K562 (cell line): ENCODE data around the gene ILF2. TPM values are rescaled to one million over a fixed set of nuclear protein-coding genes. Genes with fewer than 3 reads are reported as not detected.
A peak's percentile ranks its signal among the peaks of the same experiment; 100 is the strongest.

Experiments used
- DPF2 ChIP-seq: fragments of 450-650 bp; IDR thresholded peaks from 2 replicates; pipeline ENCODE4 v1.6.1; 2016
- FOXK2 ChIP-seq, 2 experiments: fragments of 450-650 bp; IDR thresholded peaks in 1 of 2; conservative IDR thresholded peaks in 1 of 2; 2 replicates each; pipeline ENCODE4 v1.6.1; 2016; ENCODE audit warnings: low read depth in 2 of 2, mild to moderate bottlenecking in 1 of 2
- KHSRP ChIP-seq: fragments of 450-650 bp; IDR thresholded peaks from 2 replicates; pipeline ENCODE4 v1.6.1; 2017
- KLF10 ChIP-seq: fragments of 250-450 bp; sonication (Bioruptor Pico); IDR thresholded peaks from 2 replicates; pipeline ENCODE4 v1.6.1; 2021; ENCODE audit warnings: matching md5 sums
- MYBL2 ChIP-seq, 2 experiments: fragments of 450-650 bp in 1 of 2; sonication (generic) in 1 of 2; formaldehyde crosslinking in 1 of 2; IDR thresholded peaks; 2 replicates each; pipeline versions ENCODE4 v1.6.1 to v1.8.1; 2017 to 2022; ENCODE audit warnings: borderline replicate concordance in 1 of 2, inconsistent platforms in 1 of 2, low read depth in 1 of 2, mild to moderate bottlenecking in 1 of 2, missing genetic modification reagents in 1 of 2, moderate library complexity in 1 of 2
- PHF21A ChIP-seq: fragments of 450-650 bp; IDR thresholded peaks from 2 replicates; pipeline ENCODE4 v1.6.1; 2017; ENCODE audit warnings: low read depth, borderline replicate concordance
- TEAD4 ChIP-seq, 2 experiments: sonication (generic) in 1 of 2; formaldehyde crosslinking in 1 of 2; IDR thresholded peaks; 2 replicates each; pipeline versions ENCODE4 v1.6.1 to v1.8.0; 2012 to 2022; ENCODE audit warnings: borderline replicate concordance in 1 of 2, inconsistent platforms in 1 of 2, low read length in 1 of 2, mild to moderate bottlenecking in 1 of 2, missing genetic modification reagents in 1 of 2
- XRCC5 ChIP-seq: fragments of 200-400 bp; formaldehyde crosslinking; IDR thresholded peaks from 2 replicates; pipeline ENCODE4 v1.6.1; 2017; ENCODE audit warnings: low read depth, mild to moderate bottlenecking, low read length
- YBX1 ChIP-seq: fragments of 450-650 bp; IDR thresholded peaks from 2 replicates; pipeline ENCODE4 v1.7.1; 2016; ENCODE audit warnings: mild to moderate bottlenecking
- ZNF75A ChIP-seq: fragments of 450-650 bp; formaldehyde crosslinking; IDR thresholded peaks from 2 replicates; pipeline ENCODE4 v1.4.0; 2020; ENCODE audit warnings: mild to moderate bottlenecking
- polyA plus RNA-seq, 8 experiments: library from polyadenylated mRNA; depleted of rRNA in 4 of 8; stranded (reverse) in 5 of 8; unstranded in 3 of 8; fragments of >200 nt; fragmentation: Nextera tagmentation in 2 of 8; fragmentation: Illumina TruSeq in 1 of 8; extraction: Ambion mirVana in 2 of 8; extraction: Trizol in 1 of 8; gene quantifications; 2 replicates each; pipeline versions ENCODE4 v1.2.1 to v1.2.3, GENCODE V29; 2011 to 2014; ENCODE audit warnings: inconsistent platforms in 1 of 8, missing spikeins in 1 of 8
- total RNA-seq, 7 experiments: library from RNA; depleted of rRNA in 6 of 7; stranded (reverse); fragments of >200 nt in 6 of 7; fragmentation: Illumina TruSeq in 2 of 7; extraction: Trizol in 2 of 7; gene quantifications; 2 replicates each; pipeline versions ENCODE4 v1.2.1 to v1.2.3, GENCODE V29; 2011 to 2021; ENCODE audit warnings: low replicate concordance in 1 of 7
- TF ChIP-seq, protein P1 (sequence below), 2 experiments: fragments of 450-650 bp in 1 of 2; sonication (generic) in 1 of 2; formaldehyde crosslinking in 1 of 2; IDR thresholded peaks; 2 replicates each; pipeline versions ENCODE4 v1.7.1 to v1.9.0; 2016 to 2022; ENCODE audit warnings: inconsistent platforms in 1 of 2, mild to moderate bottlenecking in 1 of 2, missing genetic modification reagents in 1 of 2
- TF ChIP-seq, protein P2 (sequence below): fragments of 450-650 bp; conservative IDR thresholded peaks from 2 replicates; pipeline ENCODE4 v1.6.1; 2016; ENCODE audit warnings: missing genetic modification characterization, low read depth, mild to moderate bottlenecking, missing compliant biosample characterization, moderate library complexity
- TF ChIP-seq, protein P3 (sequence below): fragments of 150-350 bp; conservative IDR thresholded peaks from 2 replicates; pipeline ENCODE4 v1.6.1; 2014; ENCODE audit warnings: low read length

Gene ILF2
- total and polyA plus RNA-seq, 9 of the 15 experiments (the other 6 are each of a cell fraction or from before 2014, with no cell fraction given) = 282 to 726 (median 474) TPM

DNA sequence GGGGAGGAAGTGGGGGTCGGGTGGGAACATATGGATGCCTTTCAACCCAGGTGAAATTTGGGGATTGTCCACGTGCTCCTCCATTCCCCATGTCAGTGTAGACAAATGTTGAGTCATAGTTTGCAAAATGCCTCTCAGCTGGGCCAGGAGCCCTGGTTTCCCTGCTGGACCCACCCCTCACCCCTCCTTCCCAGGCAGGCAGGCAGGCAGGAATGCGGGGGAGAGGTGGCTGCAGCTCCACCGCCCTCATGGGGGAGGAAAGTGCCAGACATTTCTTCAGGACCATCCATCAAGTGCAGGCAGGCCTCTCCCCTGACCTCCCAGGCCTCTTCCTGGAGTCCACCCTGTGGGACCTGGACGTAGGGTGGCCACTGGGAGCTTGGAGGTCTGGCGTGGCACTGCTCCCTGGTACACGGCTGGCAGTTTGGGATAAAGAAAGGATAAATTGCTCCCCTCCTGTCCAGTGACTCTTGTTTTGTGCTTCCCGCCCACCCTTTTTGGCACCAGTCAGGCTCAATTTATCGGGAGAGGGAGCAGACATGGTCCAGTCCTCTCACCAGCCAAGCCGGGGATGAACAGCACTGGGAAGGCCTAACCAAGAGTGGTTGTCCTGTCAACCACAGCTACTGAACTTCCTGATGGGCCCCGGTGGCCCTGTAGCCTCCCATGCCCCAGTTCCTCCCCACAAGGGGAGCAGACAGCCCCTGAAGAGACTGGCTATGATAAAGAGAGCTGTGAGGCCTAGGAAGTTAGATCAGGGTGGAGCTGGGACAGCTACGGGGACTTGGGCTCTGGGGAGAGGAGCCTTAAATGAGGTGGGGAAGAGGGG is 26.6 kb upstream of the ILF2 start (continued):
- TF ChIP-seq KLF10 (CRISPR knock-in tag) (no peak), DPF2 (peak; percentile 69), PHF21A (no peak), KHSRP (no peak), YBX1 (no peak), MYBL2 (IDR thresholded peaks at IDR 0.05; ENCODE audit: low read depth) (no peak), MYBL2 (CRISPR knock-in tag; IDR thresholded peaks at IDR 0.05; ENCODE audit: borderline replicate concordance) (no peak), FOXK2 (conservative IDR thresholded peaks at IDR 0.05 in 1 of 2, IDR thresholded peaks at IDR 0.05 in 1 of 2; ENCODE audit: low read depth in 2 of 2) (no peak), TEAD4 (IDR thresholded peaks at IDR 0.05; ENCODE audit: low read length) (peak; percentile 82), TEAD4 (CRISPR knock-in tag; IDR thresholded peaks at IDR 0.05; ENCODE audit: borderline replicate concordance) (no peak), XRCC5 (no peak), ZNF75A (CRISPR knock-in tag) (no peak)
- TF ChIP-seq, protein P1, sequence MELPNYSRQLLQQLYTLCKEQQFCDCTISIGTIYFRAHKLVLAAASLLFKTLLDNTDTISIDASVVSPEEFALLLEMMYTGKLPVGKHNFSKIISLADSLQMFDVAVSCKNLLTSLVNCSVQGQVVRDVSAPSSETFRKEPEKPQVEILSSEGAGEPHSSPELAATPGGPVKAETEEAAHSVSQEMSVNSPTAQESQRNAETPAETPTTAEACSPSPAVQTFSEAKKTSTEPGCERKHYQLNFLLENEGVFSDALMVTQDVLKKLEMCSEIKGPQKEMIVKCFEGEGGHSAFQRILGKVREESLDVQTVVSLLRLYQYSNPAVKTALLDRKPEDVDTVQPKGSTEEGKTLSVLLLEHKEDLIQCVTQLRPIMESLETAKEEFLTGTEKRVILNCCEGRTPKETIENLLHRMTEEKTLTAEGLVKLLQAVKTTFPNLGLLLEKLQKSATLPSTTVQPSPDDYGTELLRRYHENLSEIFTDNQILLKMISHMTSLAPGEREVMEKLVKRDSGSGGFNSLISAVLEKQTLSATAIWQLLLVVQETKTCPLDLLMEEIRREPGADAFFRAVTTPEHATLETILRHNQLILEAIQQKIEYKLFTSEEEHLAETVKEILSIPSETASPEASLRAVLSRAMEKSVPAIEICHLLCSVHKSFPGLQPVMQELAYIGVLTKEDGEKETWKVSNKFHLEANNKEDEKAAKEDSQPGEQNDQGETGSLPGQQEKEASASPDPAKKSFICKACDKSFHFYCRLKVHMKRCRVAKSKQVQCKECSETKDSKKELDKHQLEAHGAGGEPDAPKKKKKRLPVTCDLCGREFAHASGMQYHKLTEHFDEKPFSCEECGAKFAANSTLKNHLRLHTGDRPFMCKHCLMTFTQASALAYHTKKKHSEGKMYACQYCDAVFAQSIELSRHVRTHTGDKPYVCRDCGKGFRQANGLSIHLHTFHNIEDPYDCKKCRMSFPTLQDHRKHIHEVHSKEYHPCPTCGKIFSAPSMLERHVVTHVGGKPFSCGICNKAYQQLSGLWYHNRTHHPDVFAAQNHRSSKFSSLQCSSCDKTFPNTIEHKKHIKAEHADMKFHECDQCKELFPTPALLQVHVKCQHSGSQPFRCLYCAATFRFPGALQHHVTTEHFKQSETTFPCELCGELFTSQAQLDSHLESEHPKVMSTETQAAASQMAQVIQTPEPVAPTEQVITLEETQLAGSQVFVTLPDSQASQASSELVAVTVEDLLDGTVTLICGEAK (IDR thresholded peaks at IDR 0.05) = no peak
- TF ChIP-seq, protein P1 (CRISPR knock-in tag; IDR thresholded peaks at IDR 0.05) = no peak
- TF ChIP-seq, protein P2, sequence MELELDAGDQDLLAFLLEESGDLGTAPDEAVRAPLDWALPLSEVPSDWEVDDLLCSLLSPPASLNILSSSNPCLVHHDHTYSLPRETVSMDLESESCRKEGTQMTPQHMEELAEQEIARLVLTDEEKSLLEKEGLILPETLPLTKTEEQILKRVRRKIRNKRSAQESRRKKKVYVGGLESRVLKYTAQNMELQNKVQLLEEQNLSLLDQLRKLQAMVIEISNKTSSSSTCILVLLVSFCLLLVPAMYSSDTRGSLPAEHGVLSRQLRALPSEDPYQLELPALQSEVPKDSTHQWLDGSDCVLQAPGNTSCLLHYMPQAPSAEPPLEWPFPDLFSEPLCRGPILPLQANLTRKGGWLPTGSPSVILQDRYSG = peak; percentile 9; the same call in 1 of the 2 replicates
- TF ChIP-seq, protein P3, sequence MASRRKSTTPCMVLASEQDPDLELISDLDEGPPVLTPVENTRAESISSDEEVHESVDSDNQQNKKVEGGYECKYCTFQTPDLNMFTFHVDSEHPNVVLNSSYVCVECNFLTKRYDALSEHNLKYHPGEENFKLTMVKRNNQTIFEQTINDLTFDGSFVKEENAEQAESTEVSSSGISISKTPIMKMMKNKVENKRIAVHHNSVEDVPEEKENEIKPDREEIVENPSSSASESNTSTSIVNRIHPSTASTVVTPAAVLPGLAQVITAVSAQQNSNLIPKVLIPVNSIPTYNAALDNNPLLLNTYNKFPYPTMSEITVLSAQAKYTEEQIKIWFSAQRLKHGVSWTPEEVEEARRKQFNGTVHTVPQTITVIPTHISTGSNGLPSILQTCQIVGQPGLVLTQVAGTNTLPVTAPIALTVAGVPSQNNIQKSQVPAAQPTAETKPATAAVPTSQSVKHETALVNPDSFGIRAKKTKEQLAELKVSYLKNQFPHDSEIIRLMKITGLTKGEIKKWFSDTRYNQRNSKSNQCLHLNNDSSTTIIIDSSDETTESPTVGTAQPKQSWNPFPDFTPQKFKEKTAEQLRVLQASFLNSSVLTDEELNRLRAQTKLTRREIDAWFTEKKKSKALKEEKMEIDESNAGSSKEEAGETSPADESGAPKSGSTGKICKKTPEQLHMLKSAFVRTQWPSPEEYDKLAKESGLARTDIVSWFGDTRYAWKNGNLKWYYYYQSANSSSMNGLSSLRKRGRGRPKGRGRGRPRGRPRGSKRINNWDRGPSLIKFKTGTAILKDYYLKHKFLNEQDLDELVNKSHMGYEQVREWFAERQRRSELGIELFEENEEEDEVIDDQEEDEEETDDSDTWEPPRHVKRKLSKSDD = no peak
